Fibroblast of mammary gland (primary cell): ENCODE measurements around the gene GCSAM.

Source experiments
- DNase-seq: peaks from one replicate; pipeline ENCODE4 v3.0.0-alpha.2; 2010; ENCODE audit warnings: low read depth
- H3K4me3 ChIP-seq: 2 replicates; pipeline ENCODE4 v1.5.1; 2011; ENCODE audit warnings: low read depth, mild to moderate bottlenecking, low read length, moderate library complexity; ENCODE audit not compliant: control insufficient read depth
- TF ChIP-seq, protein P1 (sequence below): conservative IDR thresholded peaks from 2 replicates; pipeline ENCODE4 v1.5.1; 2011; ENCODE audit warnings: low read depth, low read length, inconsistent platforms; ENCODE audit not compliant: control insufficient read depth, insufficient read depth

The GCSAM gene

DNA sequence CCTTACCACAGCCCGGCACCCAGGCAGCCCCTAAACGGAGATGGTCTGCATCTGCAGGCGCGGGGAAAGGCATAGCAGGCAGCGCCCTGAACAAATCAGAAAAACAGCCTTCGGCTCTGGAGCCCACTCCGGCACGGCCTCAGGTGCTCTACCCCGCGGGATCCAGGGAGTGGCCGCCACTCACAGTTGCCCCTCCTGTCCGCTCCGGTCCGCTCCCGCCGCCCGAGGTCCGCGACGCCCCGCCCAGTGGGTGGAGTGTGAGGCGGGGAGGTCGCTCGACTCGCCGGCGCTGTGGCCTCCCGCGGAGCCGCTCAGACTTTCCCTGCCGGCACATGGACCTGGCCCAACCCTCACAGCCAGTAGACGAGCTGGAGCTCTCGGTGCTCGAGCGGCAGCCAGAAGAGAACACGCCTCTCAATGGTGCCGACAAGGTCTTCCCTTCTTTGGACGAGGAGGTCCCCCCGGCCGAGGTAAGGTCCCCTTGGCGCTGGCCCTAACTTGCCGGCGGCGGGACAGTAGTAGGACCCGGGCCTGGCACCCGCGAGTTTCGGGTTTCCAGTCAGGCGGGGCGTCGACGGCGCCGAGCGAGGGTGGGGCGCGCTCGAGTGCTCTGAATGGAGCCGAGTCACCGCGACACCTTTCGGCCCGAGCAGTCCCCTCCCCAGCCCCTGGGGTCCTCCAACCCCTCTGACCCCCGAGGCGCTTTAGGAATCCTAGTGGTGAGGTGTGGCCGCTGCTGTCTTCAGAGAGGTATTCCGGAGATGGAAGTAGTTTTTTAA is 46.8 kb downstream of the GCSAM start, which contains the start of gene C3orf52:
Gene C3orf52 (plus strand): TSS at position 314 of the 779 bp plus-strand sequence. CDS start 19 bp downstream, at position 333.
- DNase-seq = peak; percentile 59
- TF ChIP-seq, protein P1, sequence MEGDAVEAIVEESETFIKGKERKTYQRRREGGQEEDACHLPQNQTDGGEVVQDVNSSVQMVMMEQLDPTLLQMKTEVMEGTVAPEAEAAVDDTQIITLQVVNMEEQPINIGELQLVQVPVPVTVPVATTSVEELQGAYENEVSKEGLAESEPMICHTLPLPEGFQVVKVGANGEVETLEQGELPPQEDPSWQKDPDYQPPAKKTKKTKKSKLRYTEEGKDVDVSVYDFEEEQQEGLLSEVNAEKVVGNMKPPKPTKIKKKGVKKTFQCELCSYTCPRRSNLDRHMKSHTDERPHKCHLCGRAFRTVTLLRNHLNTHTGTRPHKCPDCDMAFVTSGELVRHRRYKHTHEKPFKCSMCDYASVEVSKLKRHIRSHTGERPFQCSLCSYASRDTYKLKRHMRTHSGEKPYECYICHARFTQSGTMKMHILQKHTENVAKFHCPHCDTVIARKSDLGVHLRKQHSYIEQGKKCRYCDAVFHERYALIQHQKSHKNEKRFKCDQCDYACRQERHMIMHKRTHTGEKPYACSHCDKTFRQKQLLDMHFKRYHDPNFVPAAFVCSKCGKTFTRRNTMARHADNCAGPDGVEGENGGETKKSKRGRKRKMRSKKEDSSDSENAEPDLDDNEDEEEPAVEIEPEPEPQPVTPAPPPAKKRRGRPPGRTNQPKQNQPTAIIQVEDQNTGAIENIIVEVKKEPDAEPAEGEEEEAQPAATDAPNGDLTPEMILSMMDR = no peak
- peak within 1 kb of the TSS; percentile 57 for H3K4me3 ChIP-seq

DNA sequence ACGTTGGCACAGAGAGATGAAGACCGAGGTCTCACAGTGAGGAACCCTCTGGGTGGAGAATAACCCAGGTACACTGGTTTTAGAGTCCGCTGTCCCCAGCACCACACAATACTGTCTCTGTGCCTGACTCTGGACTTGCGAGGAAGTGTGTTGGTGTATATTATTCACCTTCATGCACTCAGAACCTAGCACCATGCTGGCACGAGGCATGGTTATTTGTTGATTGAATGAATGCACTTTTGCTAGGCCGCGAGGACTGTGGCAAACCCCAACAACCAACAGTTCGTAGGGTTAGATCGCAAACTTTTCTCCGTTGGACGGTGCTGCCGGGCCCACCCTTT is 47.3 kb downstream of the GCSAM start:
- TF ChIP-seq, protein P1 = no peak
- DNase-seq = no peak
- H3K4me3 ChIP-seq = peak overlapping the region; percentile 57

DNA sequence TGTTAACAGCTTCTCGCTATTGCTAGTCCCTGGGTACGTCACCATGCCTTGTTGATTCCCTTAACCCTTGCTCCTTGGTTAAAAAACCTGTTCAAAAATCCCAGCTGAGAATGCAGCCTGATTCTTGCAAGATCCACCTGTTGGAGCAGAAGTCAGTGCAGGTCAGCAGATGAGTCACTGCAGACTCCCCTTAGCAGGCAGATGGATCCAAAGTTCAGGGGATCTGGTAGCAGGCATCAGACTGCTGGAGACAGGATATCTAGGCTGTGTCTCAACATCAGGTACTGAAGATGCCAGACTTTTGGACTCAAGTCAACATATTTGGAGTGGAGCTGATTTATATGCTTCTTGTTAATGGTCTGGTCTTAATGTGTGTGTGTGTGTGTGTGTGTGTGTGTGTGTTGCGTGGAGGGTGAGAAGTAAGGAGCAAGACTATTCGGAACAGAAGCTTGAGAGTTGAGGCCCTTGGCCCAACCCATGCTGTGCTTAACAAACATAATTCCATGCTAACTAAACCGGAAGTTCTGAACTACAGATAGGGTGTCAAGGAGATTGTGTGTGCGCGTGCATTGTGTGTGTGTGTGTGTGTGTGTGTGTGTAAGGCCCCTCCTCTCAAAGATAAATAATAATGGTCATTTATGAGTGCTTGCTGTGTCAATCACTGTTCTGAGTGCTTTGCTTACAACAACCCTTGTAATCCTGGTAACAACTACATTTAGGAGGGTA is 47.9 kb downstream of the GCSAM start:
- DNase-seq = no peak
- TF ChIP-seq, protein P1 = no peak
- no peak overlapping the region for H3K4me3 ChIP-seq

DNA sequence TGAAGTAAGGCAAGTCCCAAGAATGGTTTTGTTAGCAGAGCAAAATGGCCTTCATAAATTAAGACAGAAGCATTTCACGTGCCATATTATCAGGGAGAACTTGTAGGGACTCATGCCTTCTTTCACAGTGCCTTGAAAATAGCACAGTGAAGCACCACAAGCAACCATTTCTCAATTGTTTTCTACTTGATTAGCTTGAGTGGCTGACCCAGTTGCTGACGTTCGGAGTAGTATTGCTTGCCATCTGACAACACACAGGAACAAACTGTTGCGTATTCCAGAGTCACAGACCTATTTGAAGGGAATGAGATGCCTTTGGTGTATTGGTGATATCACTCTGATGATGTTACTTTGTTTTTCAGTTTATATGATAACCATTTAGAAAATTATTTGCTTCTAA is 49.8 kb downstream of the GCSAM start:
- TF ChIP-seq, protein P1 = no peak
- no peak for DNase-seq
- no peak overlapping the region for H3K4me3 ChIP-seq

DNA sequence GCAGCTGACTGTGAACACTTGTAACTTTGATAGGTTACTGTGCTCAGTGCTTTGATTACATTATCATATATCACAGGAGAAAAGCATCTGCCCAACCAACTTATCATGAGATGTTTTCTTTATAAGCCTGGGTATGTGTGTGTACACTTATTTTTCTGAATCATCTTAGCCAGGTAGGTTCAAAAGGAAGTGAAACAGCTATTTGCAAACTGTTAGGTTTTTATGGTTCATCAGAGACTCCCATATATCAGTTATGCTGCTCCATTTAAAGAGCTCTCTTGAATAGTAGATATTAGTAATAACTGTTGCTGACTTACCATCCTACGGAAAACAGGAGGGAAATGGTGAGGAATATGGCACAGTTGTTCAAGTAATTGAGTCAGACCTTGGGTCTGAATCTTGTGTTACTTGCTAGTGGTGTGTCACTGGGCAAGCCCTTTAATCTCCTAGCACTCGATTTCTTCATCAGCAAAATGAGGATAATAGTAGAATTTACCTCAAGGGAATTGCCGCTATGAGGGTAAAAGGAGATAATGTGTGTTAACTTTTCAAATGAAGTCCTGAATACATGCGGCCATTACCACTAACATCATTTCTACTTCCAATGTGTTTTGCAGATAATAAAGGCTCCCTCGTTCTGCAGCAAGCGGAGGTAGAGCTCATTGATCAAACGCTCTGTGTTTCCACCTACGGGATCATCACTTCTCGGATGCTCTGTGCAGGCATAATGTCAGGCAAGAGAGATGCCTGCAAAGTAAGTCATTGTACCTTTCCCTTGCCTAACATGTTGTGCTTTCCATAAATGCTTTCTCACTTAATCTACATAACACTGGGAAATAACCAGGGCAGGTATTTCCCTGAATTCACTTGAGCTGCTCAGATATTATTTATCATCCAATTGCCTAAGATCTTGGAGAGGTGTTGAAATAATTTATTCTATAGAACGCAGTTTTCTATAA is 54.6 kb downstream of the GCSAM start:
- peak; percentile 13 for DNase-seq
- TF ChIP-seq, protein P1 = no peak
- no peak overlapping the region for H3K4me3 ChIP-seq
